ENCODE data around the gene DOCK3. TPM values are rescaled to one million over a fixed set of nuclear protein-coding genes. Genes with fewer than 3 reads are reported as not detected.

DOCK3 gene
- total and polyA plus RNA-seq, 2 donors from 2014 or later = 0.49 to 0.54 TPM

- TF ChIP-seq CTCF (IDR thresholded peaks at IDR 0.05; ENCODE audit: borderline replicate concordance, extremely low read depth, insufficient read depth) = no peak
- FAIRE-seq = no peak
Measured at GRCh38 chr3:50811893-50812292, 137.2 kb downstream of the DOCK3 start.

GRCh38 chr3:50815844-50816243 lies 141.1 kb downstream of the DOCK3 start:
- Histone ChIP-seq H3K4me3 (ENCODE audit: low read length in 3 of 3) (no peak overlapping the region), H3K9ac (ENCODE audit: low read length in 3 of 3) (no peak overlapping the region), H3K27me3 (ENCODE audit: control insufficient read depth, insufficient read depth, low read length) (no peaks in the 10 kb centered on the region), H3K36me3 (ENCODE audit: control insufficient read depth in 2 of 3, insufficient read depth in 3 of 3, low read length in 3 of 3) (no peaks in the 10 kb centered on the region), H3K27ac (ENCODE audit: low read depth in 2 of 2, low read length in 2 of 2) (no peak overlapping the region), H3K4me1 (ENCODE audit: control insufficient read depth in 2 of 3, insufficient read depth in 2 of 3, low read depth in 1 of 3, low read length in 3 of 3) (no peaks in the 10 kb centered on the region), H3K9me3 (ENCODE audit: control insufficient read depth in 2 of 3, insufficient read depth in 1 of 3, low read length in 3 of 3) (no peaks in the 10 kb centered on the region)
- intact Hi-C loops (cut with DNase I) = no loop called here
- FAIRE-seq = no peak
- TF ChIP-seq CTCF (IDR thresholded peaks at IDR 0.05; ENCODE audit: borderline replicate concordance, extremely low read depth, insufficient read depth) = no peak
- DNase-seq = peak in 2 of 5 donors; percentile 6 to 13

More at GRCh38 chr3:50811893-50812292, 137.2 kb downstream of the DOCK3 start:
- no peaks in the 10 kb centered on the region for H3K27me3 ChIP-seq (ENCODE audit: control insufficient read depth, insufficient read depth, low read length)
- no peak overlapping the region for H3K4me3 ChIP-seq (ENCODE audit: low read length in 3 of 3)
- no peak for DNase-seq
- no peaks in the 10 kb centered on the region for H3K4me1 ChIP-seq (ENCODE audit: control insufficient read depth in 2 of 3, insufficient read depth in 2 of 3, low read depth in 1 of 3, low read length in 3 of 3)
- no peaks in the 10 kb centered on the region for H3K9me3 ChIP-seq (ENCODE audit: control insufficient read depth in 2 of 3, insufficient read depth in 1 of 3, low read length in 3 of 3)
- no peak overlapping the region for H3K27ac ChIP-seq (ENCODE audit: low read depth in 2 of 2, low read length in 2 of 2)
- H3K36me3 ChIP-seq (ENCODE audit: control insufficient read depth in 2 of 3, insufficient read depth in 3 of 3, low read length in 3 of 3) = no peaks in the 10 kb centered on the region
- no peak overlapping the region for H3K9ac ChIP-seq (ENCODE audit: low read length in 3 of 3)
- intact Hi-C loops (cut with DNase I) = no loop called here

GRCh38 chr3:50816894-50817293 lies 142.2 kb downstream of the DOCK3 start:
- Histone ChIP-seq H3K9ac (ENCODE audit: low read length in 3 of 3) (no peak overlapping the region), H3K4me3 (ENCODE audit: low read length in 3 of 3) (no peak overlapping the region), H3K36me3 (ENCODE audit: control insufficient read depth in 2 of 3, insufficient read depth in 3 of 3, low read length in 3 of 3) (no peaks in the 10 kb centered on the region), H3K27me3 (ENCODE audit: control insufficient read depth, insufficient read depth, low read length) (no peaks in the 10 kb centered on the region), H3K27ac (ENCODE audit: low read depth in 2 of 2, low read length in 2 of 2) (no peak overlapping the region), H3K9me3 (ENCODE audit: control insufficient read depth in 2 of 3, insufficient read depth in 1 of 3, low read length in 3 of 3) (no peaks in the 10 kb centered on the region), H3K4me1 (ENCODE audit: control insufficient read depth in 2 of 3, insufficient read depth in 2 of 3, low read depth in 1 of 3, low read length in 3 of 3) (no peaks in the 10 kb centered on the region)
- no peak for DNase-seq
- no peak for FAIRE-seq
- intact Hi-C loops (cut with DNase I) = no loop called here
- no peak for TF ChIP-seq CTCF (IDR thresholded peaks at IDR 0.05; ENCODE audit: borderline replicate concordance, extremely low read depth, insufficient read depth)

Data from kidney (tissue), 14 donors.